GM21723 (cell line): Measurements from ENCODE around the gene PLEKHG7.
"Not testable (repeated sequence)": the region's sequence is repeated elsewhere in the genome, so short reads cannot be mapped to it uniquely, and the experiment has no call there.

Experiments used
- ATAC-seq: cut with Tn5 transposase; IDR thresholded peaks from one replicate; pipeline ENCODE4 v1.9.1; 2021; ENCODE audit warnings: mild to moderate bottlenecking, moderate library complexity; ENCODE audit not compliant: unreplicated experiment

The PLEKHG7 gene

DNA sequence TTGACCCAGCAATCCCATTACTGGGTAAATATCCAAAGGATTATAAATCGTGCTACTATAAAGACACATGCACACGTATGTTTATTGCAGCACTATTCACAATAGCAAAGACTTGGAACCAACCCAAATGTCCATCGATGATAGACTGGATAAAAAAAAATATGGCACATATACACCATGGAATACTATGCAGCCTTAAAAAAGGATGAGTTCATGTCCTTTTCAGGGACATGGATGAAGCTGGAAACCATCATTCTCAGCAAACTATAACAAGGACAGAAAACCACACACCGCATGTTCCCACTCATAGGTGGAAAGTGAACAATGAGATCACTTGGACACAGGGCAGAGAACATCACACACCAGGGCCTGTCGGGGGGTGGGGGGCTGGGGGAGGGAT lies 91.6 kb downstream of the PLEKHG7 start:
- not testable (repeated sequence) for ATAC-seq

DNA sequence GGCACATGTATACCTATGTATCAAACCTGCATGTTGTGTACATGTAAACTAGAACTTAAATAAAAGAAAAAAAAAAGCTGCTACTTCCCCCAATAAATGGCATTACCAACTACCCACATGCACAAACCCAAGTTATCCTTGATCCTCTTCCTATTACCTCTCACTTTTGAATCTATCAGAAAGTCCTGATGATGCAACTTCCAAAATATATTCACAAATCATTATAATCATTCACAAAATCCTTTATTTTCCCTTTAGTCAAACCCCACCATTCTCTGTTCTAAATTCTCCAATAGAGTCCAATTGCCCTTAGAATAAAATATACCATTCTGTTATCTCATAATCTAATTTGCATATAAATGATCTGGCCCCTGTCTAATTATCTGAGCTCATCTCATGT lies 92.0 kb downstream of the PLEKHG7 start:
- ATAC-seq: no peak

DNA sequence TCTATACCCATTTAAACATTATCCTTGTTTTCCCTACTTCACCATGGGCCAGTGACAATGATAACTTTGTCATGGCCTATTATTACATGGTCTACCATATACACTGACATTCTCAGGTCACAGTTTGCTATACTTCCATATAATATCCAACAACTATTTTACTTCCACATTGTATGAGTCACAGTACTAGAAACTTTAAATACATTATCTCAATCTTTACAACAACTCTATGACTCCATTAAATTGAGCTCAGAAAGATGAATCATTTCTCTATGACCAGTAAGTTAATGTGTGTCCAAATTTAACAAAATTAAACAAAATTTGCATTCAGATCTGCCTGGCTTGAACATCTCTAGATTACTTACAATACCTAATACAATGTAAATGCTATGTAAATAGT lies 93.9 kb downstream of the PLEKHG7 start:
- ATAC-seq: no peak

DNA sequence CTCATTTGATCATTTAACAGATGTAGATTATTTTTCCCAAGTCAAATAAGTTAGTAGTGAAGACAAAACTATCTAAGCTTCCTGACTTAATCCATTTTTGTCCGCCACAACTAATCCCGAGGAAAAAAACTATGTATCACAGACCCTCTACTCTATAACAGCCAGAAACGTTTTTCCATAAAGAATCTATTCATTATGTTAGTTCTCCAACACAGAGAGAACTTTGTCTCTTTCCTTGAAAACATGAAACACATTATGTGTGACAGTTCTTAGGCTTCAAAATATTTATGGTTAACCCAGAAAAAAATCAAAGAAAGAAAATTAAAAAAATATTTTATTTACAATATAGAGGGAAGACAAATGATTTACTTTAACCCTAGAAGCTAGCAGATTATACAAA lies 100.1 kb downstream of the PLEKHG7 start:
- ATAC-seq: no peak

DNA sequence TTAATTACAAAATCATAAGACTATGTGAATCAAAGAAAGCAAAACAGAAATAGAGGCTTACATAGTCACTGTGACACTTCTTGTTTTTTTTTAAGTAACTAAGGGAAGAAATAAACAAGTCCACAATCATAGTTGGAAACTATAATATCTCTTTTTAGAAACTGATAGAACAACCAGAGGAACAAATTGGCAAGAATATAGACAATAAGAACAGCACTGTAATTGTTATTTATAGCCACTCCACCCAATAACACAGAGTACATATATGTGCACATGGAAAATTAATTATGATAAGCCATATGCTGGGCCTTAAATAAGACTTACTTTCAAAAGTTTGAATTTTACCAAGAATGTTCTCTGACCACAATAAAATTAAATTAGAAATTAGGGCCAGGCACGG lies 101.1 kb downstream of the PLEKHG7 start:
- no peak for ATAC-seq

DNA sequence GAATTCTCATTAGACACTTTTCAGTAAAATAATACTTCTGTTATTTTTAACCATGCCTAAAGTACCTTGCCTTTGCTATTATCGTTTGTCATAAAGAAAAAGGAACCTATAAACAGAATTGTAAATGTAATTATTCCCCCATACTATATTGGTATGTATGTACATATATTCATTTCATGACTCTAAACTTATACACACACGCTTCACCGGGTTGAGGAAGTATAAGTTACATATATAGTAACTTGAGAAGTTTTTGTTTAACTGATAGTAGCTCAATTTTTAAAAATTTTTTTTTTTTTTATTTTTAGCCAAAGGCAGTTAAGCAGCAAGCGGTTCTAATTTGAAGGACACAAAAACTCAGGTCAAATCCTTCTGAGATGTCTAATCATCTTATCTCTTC lies 107.6 kb downstream of the PLEKHG7 start:
- ATAC-seq: peak; percentile 86

DNA sequence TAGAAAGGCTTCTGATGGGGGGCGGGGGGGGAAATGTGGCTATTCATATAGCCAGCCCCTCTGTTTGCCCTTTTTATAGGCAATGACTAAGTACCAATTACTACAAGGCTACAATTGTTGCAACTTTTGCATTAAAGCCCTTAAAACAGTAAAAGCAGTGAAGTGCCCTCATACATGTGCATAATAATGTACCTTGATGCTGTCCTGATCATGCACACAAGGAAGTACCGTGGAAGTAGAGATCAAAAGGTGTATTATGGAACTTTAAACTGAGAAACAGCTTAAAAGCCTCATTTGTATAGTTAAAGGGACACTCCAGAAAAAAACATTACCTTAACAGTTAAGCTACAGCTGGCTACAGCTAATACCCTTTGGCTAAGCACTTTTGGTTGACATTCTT lies 111.8 kb downstream of the PLEKHG7 start:
- ATAC-seq: no peak

DNA sequence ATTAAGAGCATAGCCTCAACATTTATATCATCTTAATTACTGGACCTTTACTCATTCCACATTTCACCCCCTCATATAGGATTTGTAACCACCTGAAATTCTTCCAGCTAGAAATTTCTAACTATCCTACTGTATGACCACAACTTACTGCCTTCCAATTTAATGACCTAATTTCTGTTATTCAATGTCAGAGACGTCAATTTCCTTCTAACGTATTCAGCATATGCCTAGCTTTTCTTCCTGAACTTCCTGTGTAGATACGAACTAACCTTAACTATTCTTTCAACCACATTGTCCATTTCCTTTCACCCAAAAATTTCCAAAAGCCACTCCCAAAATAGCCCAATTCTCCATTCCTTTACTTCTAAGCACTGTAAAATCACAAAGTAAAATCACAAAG lies 118.4 kb downstream of the PLEKHG7 start:
- no peak for ATAC-seq
